Activated T-helper 1 cell treated with anti-CD3 and anti-CD28 coated beads, Interleukin-2, amount 50 U/mL, for 16 hours (primary cell): Measurements from ENCODE around the gene ALLC.
"Not testable (repeated sequence)": the region's sequence is repeated elsewhere in the genome, so short reads cannot be mapped to it uniquely, and the experiment has no call there.

Source experiments
- DNase-seq, 2 donors: peaks; one replicate each; pipeline ENCODE4 v3.0.0-alpha.2; 2020; ENCODE audit warnings: low read depth in 1 of 2, low spot score in 1 of 2

The ALLC gene

GRCh38 chr2:3654011-3654410, 4.0 kb upstream of the ALLC start:
- DNase-seq, result no peak

GRCh38 chr2:3654531-3655225, 3.3 kb upstream of the ALLC start:
- no peak for DNase-seq

DNA sequence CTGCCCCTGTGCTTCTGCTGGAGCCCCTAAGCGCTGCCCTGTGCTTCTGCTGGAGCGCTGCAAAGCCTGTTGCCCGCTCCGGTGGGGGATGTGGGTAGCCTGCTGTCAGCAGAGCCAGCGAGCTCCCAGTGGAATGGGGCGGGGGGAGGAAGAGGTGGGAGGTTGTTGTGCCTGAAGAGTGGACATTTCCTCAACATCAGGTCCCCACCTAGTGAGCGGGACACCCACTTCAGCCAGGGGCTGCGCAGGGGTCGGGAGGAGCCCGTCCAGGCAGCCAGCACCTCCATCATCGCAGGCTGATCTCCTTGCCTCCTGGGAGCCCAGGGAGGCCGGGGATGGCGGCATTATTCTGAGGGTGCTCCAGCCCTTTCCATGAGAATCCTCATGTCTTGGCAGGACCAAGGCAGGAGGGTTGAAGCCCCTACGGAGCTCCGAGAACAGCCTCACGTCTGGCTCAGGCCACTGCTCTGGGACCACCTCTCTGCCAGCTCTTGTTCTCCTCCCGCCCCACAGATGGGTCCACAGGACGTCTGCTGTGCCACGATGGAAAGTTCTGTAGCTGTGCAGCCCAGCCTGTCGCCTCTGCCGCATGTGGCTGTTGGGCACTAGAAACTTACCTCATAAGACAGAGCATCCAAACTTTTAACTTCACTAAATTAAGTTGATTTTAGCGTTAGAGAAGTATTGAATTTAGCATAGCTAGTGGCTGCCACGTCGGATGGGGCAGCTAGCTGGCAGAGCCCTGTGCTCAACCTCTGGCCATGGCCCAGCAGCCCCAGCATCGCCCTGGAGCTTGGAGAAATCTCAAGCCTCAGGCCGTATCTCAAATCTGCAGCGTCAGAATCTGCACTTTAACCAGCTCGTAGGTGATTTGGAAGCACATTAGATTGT, 1.9 kb upstream of the ALLC start:
- no peak for DNase-seq

- DNase-seq, result no peak
Measured at GRCh38 chr2:3656762-3657721, 958 bp upstream of the ALLC start.

DNA sequence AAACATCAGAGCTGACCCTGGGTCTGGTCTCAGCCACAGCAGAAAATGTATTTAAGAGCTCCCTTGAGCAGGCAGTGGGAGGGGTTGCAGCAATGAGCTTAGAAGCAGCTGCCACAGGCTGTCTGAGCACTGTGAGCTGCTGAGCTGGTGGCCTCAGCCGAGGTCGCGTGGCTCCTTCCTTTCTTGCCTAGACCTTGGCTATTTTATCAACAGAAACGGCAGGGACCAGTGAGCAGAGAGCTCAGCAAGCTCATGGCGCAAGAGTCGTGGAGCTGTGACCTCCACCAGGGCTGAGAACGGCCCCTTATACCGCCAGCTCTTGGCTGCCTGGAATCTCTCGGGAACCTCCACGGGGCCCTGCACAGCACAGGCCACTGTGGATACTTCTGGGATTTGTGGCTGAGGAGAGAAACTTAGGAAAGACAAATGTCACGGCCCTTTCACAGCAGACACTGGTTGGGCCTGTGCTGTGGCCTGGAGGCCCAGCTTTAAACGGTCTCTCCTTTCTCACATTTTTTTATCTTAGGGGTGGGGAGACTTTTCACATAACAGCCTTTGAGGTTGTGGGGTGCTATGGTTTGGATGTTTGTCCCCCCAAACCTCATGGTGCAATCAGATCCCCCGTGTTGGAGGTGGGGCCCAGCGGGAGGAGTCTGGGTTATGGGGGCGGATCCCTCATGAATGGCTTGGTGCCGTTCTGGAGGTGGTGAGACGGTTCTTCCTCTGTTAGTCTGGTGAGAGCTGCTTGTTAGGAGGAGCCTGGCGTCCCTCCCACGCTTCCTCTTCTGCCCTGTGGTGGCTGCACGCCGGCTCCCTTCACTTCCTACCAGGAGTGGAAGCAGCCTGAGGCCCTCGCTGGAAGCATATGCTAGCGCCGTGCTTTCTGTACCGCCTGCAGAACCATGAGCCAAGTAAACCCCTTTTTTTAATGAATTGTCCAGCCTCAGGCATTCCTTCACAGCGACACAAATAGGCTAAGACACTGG, 1.7 kb downstream of the ALLC start:
- no peak for DNase-seq

GRCh38 chr2:3660640-3661039, 2.6 kb downstream of the ALLC start:
- not testable (repeated sequence) for DNase-seq

GRCh38 chr2:3661149-3661660, 3.2 kb downstream of the ALLC start:
- no peak for DNase-seq

GRCh38 chr2:3662239-3662638, 4.2 kb downstream of the ALLC start:
- DNase-seq, result no peak

DNA sequence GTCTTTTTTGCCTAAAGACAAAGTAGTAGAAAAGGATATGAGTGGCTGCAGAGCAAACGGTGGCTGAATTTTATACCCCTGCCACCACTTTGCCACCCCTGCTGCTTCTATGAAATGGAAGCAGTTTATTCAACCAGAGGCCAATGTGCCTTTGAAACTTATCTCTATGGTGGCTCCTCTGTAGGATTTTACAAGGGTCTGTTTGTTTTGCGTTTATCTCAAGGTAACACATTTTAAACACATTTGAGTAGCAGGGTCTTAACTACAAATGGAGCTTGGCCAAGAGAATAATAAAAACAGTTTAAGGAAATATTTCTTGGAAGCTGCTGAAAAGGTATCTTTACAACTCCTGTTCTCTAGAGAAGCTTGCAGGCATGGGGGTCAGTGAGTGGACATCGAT, 6.1 kb downstream of the ALLC start:
- DNase-seq, result no peak

DNA sequence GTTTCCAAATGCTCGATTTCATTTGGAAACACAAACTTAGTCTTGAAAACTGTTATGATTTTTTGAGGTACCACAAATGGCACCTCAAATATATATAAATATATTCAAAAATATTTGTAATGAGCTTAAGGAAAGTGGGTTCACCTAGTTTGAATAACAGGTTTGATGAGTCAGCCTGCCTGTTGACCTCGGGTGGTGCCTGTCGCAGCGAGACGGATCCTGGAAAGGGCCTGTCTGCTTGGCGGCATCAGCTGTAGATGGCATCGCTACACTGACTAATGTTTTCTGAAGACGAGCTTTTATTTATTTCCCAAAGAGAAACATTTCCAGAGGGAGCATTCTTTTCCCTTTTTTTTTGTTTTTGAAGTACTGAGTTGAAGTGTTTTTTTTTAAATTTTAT, 6.9 kb downstream of the ALLC start:
- DNase-seq, result no peak

- DNase-seq, result no peak
Measured at GRCh38 chr2:3665886-3666612, 8.0 kb downstream of the ALLC start.

GRCh38 chr2:3666613-3666975, 8.6 kb downstream of the ALLC start:
- DNase-seq, result no peak

GRCh38 chr2:3667151-3667631, 9.2 kb downstream of the ALLC start:
- no peak for DNase-seq

DNA sequence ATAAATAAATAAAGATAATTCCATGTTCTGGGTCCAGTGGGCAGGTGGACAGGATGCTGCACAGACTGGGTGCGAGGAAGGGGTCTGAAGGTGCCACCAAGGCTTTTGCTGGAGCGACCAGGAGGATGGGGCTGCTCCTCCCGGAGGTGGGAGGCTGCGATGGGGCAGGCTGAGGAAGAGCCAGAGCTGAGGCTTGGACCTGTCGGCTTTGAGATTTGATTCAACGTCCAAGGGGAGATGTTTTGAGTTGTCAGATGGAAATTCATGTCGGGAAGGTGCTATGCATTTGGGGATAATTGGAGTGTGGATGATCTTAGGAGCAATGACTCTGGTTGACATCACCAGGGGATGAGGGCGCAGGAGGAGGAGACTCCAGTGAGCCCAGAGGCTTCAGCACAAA, 11.7 kb downstream of the ALLC start:
- no peak for DNase-seq

DNA sequence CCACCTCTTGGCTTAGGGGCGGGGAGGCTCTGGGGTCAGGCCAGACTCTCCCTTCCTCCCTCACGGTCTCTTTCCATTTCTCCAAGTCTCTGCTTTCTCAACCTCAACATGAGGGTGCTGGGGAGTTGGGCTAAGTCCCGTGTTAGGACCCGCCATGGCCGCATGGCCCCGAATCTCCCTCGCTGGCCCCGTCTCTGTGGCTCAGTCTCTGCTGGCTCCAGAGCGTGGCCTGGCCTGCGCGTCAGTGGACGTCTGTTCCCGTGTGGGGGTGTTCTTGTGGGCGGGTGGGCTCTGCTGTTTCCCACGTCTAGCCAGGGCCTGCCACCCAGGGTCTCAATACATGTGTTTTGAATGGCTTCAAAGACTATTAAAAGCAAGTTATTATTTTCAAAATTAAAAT, 12.4 kb downstream of the ALLC start:
- no peak for DNase-seq

GRCh38 chr2:3670941-3671340, 12.9 kb downstream of the ALLC start:
- DNase-seq, result no peak

DNA sequence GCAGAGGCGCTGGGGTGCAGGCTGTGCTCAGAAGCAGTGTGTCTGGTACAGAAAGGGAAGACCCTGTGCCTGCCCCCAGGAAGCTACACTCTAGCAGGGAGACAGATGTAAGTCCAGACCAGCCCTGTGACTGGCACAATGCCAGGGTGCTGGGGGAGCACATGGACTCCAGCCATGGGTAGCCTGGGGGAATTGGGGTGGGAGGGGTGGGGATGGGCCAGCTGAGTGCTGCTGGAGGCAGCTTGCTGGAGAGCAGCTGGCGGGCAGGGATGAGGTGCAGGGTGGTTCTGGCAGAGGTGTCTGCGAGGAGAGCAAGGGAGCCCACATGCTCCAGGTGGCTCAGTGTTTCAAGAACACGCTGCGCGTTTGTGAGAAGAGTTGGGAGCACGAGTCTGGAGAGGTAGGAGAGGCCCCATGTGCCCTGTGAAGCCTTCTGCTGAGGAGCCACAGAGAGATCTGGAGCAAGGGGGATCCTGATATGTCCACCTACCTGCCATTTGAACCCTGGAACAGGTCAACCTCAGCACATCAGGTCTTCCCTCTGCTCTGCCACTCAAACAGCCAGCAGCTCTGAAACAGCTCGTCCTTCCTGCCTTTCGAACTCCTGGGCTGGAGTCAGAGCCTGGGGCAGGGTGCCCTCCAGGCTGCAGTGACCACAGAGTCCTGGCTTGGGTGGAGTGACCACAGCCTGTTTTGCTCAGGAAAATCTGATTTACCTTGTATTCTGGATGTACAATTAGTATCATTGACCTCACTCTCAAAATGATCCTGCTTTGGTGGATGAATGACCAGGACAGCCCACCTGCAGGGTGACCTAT, 15.1 kb downstream of the ALLC start:
- no peak for DNase-seq

GRCh38 chr2:3674066-3674845, 16.3 kb downstream of the ALLC start:
- no peak for DNase-seq
